Stimulated activated CD4-positive, alpha-beta T cell treated with anti-CD3 and anti-CD28 coated beads, Interleukin-15, amount 100 ng/mL, for 48 hours (primary cell): ENCODE data around the gene PLCB4.

Experiments
- DNase-seq, 2 donors: peaks; one replicate each; pipeline ENCODE4 v3.0.0-alpha.2; 2020; ENCODE audit warnings: low read depth in 2 of 2

The PLCB4 gene

DNA sequence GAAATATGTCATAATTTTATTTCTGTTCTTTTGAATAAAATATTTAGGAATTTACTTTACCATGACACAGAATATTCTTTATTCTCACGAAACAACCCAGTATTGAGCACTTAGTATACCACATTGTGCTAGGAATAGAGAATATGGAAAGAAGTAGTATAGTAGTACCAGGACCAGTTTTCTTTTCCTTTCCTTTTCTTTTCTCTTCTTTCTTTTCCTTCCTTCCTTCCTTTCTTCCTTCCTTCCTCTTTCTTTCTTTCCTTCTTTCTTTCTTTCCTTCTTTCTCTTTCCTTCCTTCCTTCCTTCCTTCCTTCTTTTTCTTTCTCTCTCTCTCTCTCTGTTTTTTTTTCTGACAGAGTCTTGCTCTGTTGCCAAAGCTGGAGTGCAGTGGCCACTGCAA is 7.5 kb upstream of the PLCB4 start:
- no peak for DNase-seq

GRCh38 chr20:9062066-9062465 is 6.8 kb upstream of the PLCB4 start:
- no peak for DNase-seq

DNA sequence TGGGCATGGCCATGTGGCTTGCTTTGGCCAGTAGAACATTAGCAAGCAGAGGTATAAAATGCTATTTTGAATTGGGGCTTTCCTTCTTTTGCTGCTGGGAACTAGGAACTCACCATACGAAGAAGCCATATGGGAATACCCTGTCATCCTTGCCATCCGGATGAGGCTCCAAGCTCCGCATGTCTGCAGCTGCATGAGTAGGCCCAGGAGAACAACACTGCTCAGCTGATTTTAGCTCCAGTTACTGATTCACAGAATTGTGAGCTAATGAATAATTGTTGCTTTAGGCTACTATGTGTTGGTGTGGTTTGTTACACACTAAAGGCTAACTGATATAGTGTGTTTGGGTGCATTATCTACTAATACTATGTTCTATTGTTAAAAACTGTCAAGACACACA is 2.7 kb upstream of the PLCB4 start:
- no peak for DNase-seq

DNA sequence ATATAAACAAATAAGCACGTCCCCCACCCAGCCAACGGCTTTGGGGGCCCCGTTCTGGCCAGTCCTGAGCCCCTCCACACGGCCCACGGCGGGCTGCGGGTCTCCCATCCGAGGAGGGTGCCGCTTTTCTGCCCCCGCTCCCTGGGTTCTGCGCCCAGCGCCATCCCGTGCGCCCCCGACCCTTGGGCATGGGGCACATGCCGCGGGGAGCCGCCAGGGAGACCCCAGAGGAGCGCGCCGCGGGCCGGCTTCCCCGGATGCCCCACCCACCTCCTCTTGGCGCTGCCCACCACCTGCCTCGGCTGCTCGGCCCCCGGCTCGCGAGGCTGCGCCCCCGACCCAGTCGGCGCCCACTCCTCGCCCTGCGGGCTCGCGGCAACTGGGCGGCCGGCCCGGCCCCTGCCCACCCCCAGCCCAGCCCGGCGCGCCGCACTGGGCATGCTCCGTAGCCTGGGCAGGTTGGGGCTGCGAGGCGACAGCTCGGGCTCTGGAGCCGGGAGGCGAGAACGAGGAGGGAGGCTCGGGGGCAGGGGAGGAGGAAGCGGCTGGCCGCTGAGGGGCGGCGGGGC is 570 bp upstream of the PLCB4 start:
- DNase-seq: no peak

DNA sequence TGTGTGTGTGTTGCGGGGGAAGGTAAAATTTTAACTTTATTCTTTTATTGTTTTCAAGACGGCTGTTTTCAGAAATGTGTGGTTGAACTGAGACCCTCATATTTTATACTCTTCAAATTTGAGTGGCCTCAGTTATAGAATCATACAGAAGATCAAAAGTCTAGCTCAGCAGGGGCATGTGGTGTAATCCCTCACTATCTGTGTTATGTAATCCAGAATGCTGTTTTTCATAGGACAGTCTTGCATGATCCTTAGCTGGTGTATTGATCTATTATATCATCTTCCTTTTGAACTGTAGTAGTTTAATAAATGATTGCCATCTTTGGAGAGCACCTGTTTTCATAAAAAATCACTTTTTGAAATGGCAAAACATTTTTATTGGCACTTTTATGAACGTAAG is 1.4 kb downstream of the PLCB4 start:
- no peak for DNase-seq

DNA sequence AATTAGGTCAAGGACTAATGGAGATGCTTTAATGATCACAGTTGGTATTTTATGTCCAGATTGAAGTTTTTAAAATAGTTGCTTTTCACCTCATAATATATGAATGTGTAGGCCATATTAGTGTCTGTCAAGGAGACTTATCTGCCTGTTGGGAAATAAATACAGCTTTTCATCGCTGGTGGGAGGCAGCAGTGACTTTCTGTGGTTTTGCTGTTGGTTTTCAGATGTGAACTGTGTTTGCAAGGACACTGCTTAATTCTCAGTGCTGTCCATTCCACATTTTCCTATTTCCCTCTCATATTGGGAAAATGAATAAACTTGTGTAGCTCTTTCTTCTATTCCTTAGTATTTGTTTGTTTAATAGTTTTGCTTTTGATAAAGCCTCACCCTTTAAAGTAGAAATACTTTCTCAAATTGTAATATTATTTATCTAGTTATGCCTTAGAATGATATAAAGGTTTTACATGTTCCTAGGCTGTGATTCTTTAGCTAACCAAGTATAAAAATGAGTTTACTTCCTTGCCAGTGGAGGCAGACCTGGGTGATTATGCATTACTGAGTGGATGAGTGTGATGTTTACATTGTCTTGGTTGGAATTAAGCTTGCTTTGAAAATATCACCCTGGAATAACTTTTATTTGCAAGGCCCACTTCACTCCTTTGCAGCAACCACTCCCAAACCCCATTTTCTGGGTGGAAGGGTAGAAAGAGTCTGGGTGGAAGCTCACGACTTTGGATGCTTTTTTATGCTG is 3.3 kb downstream of the PLCB4 start:
- DNase-seq: no peak

GRCh38 chr20:9072861-9073500 is 4.1 kb downstream of the PLCB4 start:
- DNase-seq: no peak

DNA sequence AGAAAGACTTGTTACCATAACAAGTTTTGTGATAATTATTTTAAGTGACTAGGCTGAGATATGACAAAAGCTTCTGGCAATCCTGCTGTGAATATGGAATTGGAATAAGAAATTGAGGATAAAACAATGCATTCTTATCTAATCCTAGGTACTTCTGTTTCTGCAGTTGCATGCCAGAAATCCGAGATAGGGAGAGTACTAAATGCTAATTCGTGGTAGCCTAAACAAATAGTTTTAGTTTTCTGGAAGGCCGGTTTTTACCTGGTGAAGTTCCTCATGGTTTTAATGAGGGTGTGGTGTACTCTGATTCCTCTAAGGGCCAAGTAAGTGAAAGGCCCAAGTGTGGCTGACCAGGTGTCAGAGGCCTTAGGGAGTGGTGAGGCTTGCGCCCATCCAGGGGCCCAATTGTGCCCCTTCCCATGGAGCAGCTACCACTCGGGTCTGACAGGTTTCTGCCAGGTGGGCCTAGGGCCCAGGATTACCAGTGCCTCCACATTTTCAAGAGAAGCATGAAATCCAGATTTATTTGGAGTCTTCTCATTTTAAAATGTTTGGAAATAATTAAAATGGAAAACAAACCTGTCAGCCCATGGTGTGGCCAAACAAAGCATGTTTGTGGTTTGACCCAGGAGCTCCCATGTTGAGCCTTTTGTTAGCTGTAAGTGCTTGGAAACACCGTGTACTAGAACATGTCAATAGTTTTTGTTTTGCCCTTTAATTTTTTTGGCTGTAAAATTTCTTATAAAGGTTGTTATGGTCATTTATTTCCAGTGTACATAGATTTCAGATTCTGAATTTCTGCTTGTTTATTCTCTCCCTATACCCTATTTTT is 6.6 kb downstream of the PLCB4 start:
- DNase-seq: no peak

DNA sequence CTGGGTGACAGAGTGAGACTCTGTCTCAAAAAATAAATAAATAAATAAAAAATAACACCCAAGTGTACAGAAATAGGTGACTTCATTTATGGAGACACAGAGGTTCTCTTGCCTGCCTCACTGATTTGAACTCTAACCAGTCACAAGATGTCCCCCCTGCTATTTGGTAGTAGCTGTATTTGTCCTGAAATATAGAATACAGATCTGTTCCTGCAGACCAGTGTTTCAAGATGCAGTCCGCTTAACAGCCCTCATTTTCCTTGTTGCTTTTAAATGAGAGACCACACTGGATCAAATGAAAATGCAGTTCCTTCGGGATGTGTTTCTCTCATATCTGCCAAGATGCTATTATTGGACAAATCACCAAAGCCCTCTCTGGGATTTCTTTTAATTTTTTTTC is 7.6 kb downstream of the PLCB4 start:
- no peak for DNase-seq

GRCh38 chr20:9078826-9079731 is 10.2 kb downstream of the PLCB4 start:
- no peak for DNase-seq

DNA sequence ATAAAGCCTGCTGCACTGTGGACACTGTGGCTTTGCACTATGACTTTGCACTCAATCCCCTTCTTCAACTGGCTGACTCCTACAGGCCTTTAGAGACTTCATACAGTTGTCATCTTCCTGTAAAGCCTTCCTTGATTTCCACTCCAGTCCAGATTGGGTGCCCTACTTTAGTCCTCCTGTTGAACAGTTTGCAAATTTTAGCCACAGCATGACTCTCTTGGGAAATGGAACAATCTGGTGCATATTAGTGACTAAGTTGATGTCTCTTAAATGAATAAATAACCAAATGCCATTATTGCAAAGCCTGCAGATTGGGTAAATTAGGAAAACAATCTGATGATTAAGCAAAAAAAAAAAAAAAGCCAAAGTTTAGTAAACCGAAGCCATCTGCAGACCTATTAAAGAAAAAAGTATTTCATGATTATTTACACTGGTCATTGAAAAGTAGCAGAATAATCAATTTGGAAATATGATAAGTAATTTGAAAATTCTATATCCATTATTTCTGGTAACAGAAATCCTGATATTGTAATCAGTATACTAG is 12.6 kb downstream of the PLCB4 start:
- DNase-seq: no peak

GRCh38 chr20:9082741-9083140 is 13.9 kb downstream of the PLCB4 start:
- DNase-seq: no peak

DNA sequence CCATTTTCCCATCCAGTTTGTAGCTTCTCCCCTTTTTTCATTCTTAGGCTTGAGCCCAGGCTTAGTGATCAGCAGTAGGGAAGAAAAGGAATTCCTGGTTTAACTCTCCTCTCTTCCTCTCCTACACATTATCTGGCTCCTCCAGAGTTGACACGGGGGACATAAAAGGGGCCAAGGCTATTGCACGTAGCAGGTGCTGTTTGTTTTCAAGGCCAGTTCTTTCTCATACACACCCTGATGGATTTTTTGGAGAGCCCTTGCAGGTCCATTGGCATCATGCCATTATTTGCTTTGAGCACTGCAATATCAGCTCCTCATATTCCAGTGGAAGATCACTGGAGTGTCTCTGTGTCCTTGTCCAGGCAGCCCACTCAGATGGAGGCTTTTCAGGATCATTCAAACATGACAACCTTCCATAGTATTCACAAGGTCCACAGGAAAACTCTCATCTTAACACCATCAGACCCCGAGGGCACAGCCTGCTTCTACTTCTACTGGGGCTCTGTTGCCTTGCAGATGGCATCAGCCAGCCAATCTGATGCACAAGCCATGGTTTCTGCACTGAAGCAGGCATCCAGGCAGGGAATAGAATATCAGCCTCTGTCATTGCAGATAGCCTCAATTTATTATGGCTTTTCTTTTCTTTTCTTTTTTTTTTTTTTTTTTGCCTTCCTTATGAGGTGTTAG is 18.8 kb downstream of the PLCB4 start:
- DNase-seq: no peak

GRCh38 chr20:9088556-9088955 is 19.7 kb downstream of the PLCB4 start:
- DNase-seq: no peak

- no peak for DNase-seq
Observed at GRCh38 chr20:9092113-9092512, 23.2 kb downstream of the PLCB4 start.

DNA sequence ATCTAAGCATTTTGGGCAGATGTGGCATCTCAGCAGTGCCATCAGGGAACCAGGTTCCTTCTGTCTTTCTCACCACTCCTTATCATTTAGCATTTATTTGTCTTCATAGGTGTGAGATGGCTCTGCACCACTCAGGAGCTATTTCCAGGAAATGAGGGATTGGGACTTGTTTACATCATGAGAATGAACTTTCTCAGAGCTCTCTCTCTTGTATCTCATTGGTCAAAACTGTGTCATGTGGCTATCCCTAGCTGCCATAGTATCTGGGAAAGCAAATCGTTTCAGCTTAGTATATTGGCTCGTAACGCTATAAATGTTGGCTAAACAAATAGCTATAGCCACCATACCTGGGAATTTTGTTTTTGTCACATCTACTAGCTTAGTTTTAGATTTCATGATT is 23.8 kb downstream of the PLCB4 start:
- no peak for DNase-seq

DNA sequence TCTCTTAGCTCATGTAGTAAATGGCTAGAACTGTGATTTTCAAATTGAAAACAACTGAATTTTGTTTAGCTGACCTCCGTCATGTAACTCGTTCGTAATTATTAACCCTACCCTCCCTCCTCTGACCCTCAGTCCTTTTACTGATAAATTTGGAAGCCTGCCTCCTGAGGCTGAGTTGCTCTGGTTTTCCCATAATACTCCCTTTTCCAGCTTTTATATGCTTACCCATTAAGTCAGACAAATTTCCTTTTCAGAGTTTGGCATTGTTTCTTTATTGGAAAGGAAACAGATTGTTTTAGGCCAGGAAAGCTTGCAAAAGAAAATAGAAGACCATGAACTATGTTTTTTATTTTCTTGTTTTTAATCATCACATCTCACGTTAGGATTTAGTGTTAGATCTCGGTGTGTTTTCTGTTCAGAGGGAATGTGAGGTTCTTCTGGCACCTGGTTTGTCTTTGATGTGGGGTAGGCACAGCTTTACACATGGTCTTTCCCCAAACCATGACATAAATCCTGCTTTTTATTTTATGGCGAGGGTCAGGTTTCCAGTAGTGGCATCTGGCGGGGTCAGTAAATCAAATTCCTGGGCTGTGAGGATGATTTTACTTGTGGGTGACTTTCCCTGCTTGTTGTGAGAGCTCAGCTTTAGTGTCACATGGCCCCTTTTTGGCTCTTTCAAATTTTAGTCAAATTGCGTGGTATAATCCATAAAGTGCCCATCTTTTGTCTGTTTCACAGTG is 24.5 kb downstream of the PLCB4 start:
- DNase-seq: no peak

GRCh38 chr20:9099372-9099771 is 30.5 kb downstream of the PLCB4 start:
- DNase-seq: no peak

- no peak for DNase-seq
Observed at GRCh38 chr20:9100691-9101090, 31.8 kb downstream of the PLCB4 start.

DNA sequence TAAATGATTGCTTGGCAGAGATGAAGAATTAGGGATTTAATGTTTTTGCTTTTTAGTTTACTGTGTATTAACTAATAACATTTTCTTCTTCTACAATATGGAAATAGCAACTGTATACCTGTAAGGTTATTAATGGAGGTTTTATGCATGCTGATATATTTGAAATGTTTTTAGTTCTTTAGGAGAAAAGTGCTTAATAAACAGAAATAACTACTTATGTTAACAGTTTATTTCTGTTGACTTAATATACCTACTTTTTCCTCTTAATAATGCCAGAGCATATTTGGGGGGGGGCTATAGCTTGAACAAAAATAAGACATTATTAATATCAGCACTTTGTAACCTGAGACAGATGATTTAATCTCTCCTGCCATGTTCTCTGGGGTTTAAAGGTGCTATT is 33.6 kb downstream of the PLCB4 start:
- no peak for DNase-seq
